Stimulated activated CD4-positive, alpha-beta T cell treated with anti-CD3 and anti-CD28 coated beads, Interleukin-15, amount 100 ng/mL, for 24 hours (primary cell): ENCODE measurements around the gene SYNPO2.
A peak's percentile ranks its signal among the peaks of the same experiment; 100 is the strongest.
"Not testable (repeated sequence)": the region's sequence is repeated elsewhere in the genome, so short reads cannot be mapped to it uniquely, and the experiment has no call there.

ENCODE experiments used
- DNase-seq: peaks from one replicate; pipeline ENCODE4 v3.0.0-alpha.2; 2020

SYNPO2 gene

DNA sequence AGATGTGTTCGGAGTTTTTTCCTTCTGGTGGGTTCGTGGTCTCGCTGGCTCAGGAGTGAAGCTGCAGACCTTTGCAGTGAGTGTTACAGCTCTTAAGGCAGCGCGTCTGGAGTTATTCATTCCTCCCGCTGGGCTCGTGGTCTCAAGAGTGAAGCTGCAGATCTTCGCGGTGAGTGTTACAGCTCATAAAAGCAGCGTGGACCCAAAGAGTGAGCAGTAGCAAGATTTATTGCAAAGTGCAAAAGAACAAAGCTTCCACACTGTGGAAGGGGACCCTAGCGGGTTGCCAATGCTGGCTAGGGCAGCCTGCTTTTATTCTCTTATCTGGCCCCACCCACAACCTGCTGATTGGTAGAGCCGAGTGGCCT, 87.5 kb downstream of the SYNPO2 start:
- not testable (repeated sequence) for DNase-seq

DNA sequence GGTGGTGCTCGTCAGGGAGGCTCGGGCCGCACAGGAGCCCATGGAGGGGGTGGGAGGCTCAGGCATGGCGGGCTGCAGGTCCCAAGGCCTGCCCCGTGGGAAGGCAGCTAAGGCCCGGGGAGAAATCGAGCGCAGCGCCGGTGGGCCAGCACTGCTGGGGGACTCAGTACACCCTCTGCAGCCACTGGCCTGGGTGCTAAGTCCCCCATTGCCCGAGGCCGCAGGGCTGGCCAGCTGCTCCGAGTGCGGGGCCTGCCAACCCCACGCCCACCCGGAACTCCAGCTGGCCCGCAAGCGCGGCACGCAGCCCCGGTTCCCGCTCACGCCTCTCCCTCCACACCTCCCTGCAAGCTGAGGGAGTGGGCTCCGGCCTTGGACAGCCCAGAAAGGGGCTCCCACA, 88.4 kb downstream of the SYNPO2 start:
- not testable (repeated sequence) for DNase-seq

DNA sequence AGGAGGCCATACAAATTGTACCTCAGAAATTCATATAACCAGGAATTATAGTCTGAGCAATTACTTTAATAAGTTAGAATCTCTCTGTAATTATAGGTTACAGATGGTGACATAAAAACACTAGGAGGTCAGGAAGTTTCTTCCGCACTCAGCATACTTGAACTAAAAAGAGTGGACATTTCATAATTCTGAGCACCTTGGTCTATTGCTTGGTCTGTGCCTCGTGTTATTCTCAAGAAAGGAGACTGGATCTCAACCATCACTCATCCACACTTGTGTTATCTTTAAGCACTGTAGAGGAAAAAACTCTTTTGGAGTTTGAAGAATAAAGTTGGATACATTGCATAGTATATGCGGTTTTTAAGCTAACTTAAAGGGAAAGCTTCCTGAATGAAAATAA, 91.1 kb downstream of the SYNPO2 start:
- no peak for DNase-seq

- no peak for DNase-seq
These were observed 92.7 kb downstream of the SYNPO2 start for GRCh38 chr4:118981171-118981838.

DNA sequence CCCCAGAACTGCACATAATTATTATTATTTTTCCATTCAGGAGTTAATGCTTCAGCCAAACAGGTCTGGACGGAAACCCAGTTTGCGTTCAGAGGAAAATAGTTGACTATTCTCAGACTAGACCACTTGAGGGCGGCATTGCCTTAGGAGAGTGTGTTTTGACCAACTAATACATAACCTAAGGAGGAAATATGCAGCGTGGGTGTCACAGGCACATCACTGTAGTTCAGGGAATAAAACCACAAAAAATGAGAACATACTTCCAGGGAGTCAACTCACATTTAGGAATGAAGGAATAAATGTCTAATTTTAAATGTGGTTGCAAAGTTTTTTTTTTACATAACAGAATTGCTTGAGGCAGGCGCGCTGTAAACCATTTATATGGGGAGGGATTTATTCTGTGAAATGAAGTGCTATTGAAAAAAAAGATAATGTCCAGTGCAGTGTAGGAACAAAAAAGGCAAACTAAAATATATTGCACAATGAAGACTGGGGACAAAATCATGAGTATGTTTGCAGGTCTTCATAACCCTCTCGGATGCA, 93.3 kb downstream of the SYNPO2 start:
- DNase-seq, result peak; percentile 62

GRCh38 chr4:118983293-118983692, 94.6 kb downstream of the SYNPO2 start:
- DNase-seq, result no peak

DNA sequence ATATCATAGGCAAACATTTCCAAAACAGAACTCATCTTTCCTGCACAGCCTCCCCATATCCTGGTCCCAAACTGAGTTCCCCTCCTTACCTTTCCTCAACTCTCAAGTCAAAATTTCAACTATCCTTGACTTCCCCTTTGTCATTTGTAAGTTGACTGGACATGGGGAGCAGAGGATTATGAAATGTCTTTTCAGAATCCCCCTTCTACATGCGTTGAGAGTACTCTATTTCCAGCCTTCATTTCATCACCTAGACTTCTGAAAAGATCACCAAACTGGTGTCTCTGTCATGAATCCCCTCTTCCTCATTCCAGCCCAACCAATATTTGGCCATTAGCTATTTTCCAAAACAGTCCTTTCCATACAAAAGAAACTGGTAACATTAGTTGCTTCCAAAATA, 95.2 kb downstream of the SYNPO2 start:
- DNase-seq, result no peak

DNA sequence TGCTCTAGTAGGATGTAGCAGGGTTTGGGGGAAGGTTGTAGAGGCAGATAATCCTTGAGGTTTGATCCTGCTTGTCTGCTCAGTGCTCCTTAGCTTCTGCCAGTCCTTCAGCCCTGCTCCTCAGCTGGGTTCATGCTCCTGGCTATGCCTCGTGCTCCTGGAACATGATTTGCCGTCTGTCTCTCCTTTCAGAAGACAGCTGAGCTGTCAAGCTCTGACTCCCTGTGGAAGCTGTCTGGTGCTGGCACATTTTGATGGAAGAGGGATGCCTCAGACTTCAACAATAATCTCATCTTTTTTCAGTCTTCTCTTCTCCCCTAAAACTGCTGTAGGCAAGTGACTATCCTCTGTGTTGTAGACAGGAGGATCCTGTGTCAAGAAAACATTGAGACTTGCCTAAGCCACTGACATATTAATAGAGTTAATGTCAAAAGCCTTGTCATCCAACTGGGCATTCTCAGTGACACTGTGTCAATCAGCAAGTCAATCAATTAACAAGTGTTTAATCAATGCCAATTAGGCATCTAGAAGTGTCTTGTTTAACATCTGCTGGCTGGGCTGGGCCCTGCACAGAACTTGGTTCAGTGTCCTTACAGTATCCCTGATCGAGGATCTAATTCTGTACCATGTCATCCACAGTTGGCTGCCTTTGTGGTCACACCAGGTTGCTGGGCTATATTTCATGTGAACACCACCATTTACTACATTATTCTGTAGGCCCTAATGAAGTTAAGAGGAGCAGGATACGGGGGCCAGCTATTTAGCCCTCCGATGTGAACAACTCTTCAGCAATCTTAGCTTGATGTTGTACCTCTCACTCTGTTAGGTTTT, 96.7 kb downstream of the SYNPO2 start:
- DNase-seq, result no peak

GRCh38 chr4:118987959-118988634, 99.4 kb downstream of the SYNPO2 start:
- DNase-seq, result no peak

DNA sequence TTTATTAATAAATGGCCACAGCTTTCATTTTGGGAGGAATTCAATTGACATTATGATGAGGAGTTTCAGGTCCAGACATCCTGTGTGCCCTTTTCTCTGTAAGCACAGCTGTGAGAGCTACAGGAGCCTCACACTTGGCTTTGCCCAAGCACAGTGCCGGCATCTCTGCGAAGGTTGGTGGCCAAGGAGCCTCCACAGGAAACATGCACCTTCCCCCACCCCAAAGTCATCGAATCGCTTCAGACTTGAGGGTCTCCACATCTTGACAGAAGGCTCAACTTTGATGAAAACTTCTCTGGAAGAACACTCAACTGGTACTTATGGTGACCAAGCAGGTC, 100.0 kb downstream of the SYNPO2 start:
- DNase-seq, result no peak

- no peak for DNase-seq
These were observed 100.7 kb downstream of the SYNPO2 start for GRCh38 chr4:118989098-118990080.

GRCh38 chr4:118991686-118992085, 103.0 kb downstream of the SYNPO2 start:
- DNase-seq, result no peak

GRCh38 chr4:118992149-118992548, 103.5 kb downstream of the SYNPO2 start:
- DNase-seq, result no peak

GRCh38 chr4:118993333-118993732, 104.7 kb downstream of the SYNPO2 start:
- no peak for DNase-seq

- DNase-seq, result no peak
These were observed 105.4 kb downstream of the SYNPO2 start for GRCh38 chr4:118994030-118994429.

GRCh38 chr4:118995693-118996391, 107.2 kb downstream of the SYNPO2 start:
- DNase-seq, result no peak

GRCh38 chr4:118997601-118998000, 108.9 kb downstream of the SYNPO2 start:
- DNase-seq, result no peak

DNA sequence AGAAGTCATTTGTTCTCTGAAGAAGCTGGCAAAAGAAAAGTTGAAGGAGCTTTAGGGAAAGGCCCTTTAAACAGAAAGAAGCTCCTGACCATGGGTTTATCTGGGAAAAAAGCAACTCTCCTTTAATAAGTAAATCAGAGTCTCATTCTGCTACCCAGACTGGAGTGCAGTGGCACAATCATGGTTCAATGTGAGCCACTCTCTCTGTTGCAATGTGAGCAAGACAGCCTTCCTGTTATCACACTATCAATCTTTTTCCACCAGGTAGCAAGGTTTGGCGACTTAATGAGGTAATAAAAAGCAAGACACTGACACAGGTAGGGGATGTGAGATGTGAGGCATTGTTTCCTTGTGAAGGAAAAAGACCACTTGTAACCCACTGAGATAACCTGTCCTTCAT, 111.3 kb downstream of the SYNPO2 start:
- DNase-seq, result no peak

- no peak for DNase-seq
These were observed 111.7 kb downstream of the SYNPO2 start for GRCh38 chr4:119000400-119000799.

GRCh38 chr4:119002476-119002875, 113.8 kb downstream of the SYNPO2 start:
- DNase-seq, result no peak

DNA sequence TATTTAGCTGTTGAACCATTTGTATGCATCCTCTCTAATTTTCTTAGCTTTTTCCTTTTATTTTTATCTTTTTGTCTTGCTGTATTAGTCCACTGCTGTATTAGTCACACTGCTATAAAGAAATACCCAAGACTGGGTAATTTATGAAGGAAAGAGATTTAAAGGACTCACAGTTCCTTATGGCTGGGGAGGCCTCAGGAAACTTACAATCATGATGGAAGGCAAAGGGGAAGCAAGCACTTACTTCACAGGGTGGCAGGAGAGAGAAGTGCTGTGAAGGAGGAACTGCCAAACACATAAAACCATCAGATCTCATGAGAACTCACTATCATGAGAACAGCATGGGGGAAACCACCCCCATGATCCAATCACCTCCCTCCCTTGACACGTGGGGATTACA, 114.3 kb downstream of the SYNPO2 start:
- DNase-seq, result not testable (repeated sequence)

DNA sequence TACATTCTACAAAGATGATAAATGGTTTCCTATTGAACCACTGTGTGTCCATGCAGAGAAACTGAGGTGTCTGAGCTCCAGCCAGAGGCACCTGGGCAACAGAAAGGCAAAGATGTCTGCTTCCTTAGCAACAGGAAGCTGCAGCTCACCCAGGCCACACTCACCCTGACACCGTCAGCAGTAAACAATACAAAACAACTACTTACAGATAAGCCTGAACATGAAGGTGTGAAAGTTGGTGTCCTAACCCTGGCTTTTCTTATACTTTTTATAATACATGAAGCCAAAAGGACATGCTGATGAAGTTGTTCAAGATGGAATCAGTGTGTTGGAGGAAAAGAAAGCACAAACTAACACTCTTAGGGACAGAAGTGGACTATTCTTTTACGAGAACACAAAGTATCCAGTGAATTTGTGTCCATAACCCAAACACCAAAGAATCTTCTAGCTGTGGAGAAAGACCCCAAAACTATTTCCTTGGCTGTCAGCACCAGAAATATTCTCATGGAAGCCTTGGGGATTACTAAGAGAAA, 117.3 kb downstream of the SYNPO2 start:
- no peak for DNase-seq
